Natural killer cell treated with Interleukin-12 subunit alpha and Interleukin-12 subunit beta and Interleukin-15 and Interleukin-18, amount 100 ng/mL, for 72 hours (primary cell): ENCODE data around the gene GSK3B. TPM values are rescaled to one million over a fixed set of nuclear protein-coding genes. Genes with fewer than 3 reads are reported as not detected.
"Not testable (repeated sequence)": the region's sequence is repeated elsewhere in the genome, so short reads cannot be mapped to it uniquely, and the experiment has no call there.

ENCODE experiments used
- ATAC-seq, 2 donors: fragments of 150-1000 bp; cut with Tn5 transposase in 1 of 2; sonication (Bioruptor Pico), chemical (Tn5 transposase) in 1 of 2; 2 replicates each; pipeline ENCODE4 v1.10.0; 2021
- DNase-seq: peaks from one replicate; pipeline ENCODE4 v3.0.0; 2022; ENCODE audit warnings: low spot score
- H3K27ac Mint-ChIP-seq, 2 donors: 1 replicate in 1 of 2; 2 replicates in 1 of 2; pipeline ENCODE4 v1.8.0; 2022; ENCODE audit warnings: mixed read lengths in 2 of 2, mild to moderate bottlenecking in 1 of 2, moderate library complexity in 1 of 2
- H3K27me3 Mint-ChIP-seq, 2 donors: 1 replicate in 1 of 2; 2 replicates in 1 of 2; pipeline ENCODE4 v1.8.0; 2022; ENCODE audit warnings: mixed read lengths in 2 of 2
- H3K36me3 Mint-ChIP-seq: one replicate; pipeline ENCODE4 v1.8.0; 2022; ENCODE audit warnings: mixed read lengths
- H3K4me1 Mint-ChIP-seq, 2 donors: 1 replicate in 1 of 2; 2 replicates in 1 of 2; pipeline ENCODE4 v1.8.0; 2022; ENCODE audit warnings: low read depth in 2 of 2, mixed read lengths in 2 of 2, mild to moderate bottlenecking in 1 of 2
- H3K4me3 Mint-ChIP-seq: one replicate; pipeline ENCODE4 v1.8.0; 2022; ENCODE audit warnings: mixed read lengths
- H3K9me3 Mint-ChIP-seq: 2 replicates; pipeline ENCODE4 v1.8.0; 2022; ENCODE audit warnings: mixed read lengths
- total RNA-seq, 2 donors: library from RNA; stranded (reverse); gene quantifications; one replicate each; pipeline ENCODE4 v1.2.3, GENCODE V29; 2022

GSK3B gene
- total RNA-seq, 2 donors from 2014 or later, result 43.9 to 44.3 TPM

GRCh38 chr3:120031561-120031960, 62.7 kb downstream of the GSK3B start:
- Mint-ChIP-seq H3K4me3 (no peak overlapping the region), H3K27me3 (no peaks in the 10 kb centered on the region), H3K27ac (no peak overlapping the region), H3K9me3 (peaks cover 3% of the 10 kb centered on the region), H3K4me1 (peaks cover 33 to 46% of the 10 kb centered on the region in 2 donors), H3K36me3 (peaks cover 6% of the 10 kb centered on the region)
- ATAC-seq, result no peak
- no peak for DNase-seq

GRCh38 chr3:120029749-120030148, 64.5 kb downstream of the GSK3B start:
- Mint-ChIP-seq H3K27me3 (no peaks in the 10 kb centered on the region), H3K4me3 (no peak overlapping the region), H3K9me3 (peaks cover 3% of the 10 kb centered on the region), H3K27ac (no peak overlapping the region), H3K4me1 (peaks cover 48 to 59% of the 10 kb centered on the region in 2 donors), H3K36me3 (peaks cover 6% of the 10 kb centered on the region)
- ATAC-seq, result no peak
- no peak for DNase-seq

GRCh38 chr3:120028271-120029047, 65.8 kb downstream of the GSK3B start:
- no peak overlapping the region for H3K4me3 Mint-ChIP-seq
- peaks cover under 1% of the 10 kb centered on the region for H3K36me3 Mint-ChIP-seq
- no peaks in the 10 kb centered on the region for H3K9me3 Mint-ChIP-seq
- peaks cover 48 to 58% of the 10 kb centered on the region in 2 donors for H3K4me1 Mint-ChIP-seq
- no peak overlapping the region for H3K27ac Mint-ChIP-seq
- ATAC-seq (peak; percentile 41 to 43), DNase-seq (no peak)
- no peaks in the 10 kb centered on the region for H3K27me3 Mint-ChIP-seq

- no peaks in the 10 kb centered on the region for H3K36me3 Mint-ChIP-seq
- DNase-seq (no peak), ATAC-seq (no peak)
- no peaks in the 10 kb centered on the region for H3K27me3 Mint-ChIP-seq
- H3K4me3 Mint-ChIP-seq, result no peak overlapping the region
- H3K27ac Mint-ChIP-seq, result no peak overlapping the region
- H3K9me3 Mint-ChIP-seq, result no peaks in the 10 kb centered on the region
- H3K4me1 Mint-ChIP-seq, result peaks cover 53 to 62% of the 10 kb centered on the region in 2 donors
These were observed 67.0 kb downstream of the GSK3B start for GRCh38 chr3:120027226-120027625.

GRCh38 chr3:120025520-120025919, 68.7 kb downstream of the GSK3B start:
- Mint-ChIP-seq H3K4me1 (peaks cover 61 to 71% of the 10 kb centered on the region in 2 donors), H3K36me3 (no peaks in the 10 kb centered on the region), H3K27ac (no peak overlapping the region), H3K27me3 (no peaks in the 10 kb centered on the region), H3K4me3 (no peak overlapping the region), H3K9me3 (no peaks in the 10 kb centered on the region)
- ATAC-seq (no peak), DNase-seq (no peak)

- Mint-ChIP-seq H3K4me3 (no peak overlapping the region), H3K36me3 (no peaks in the 10 kb centered on the region), H3K9me3 (no peaks in the 10 kb centered on the region), H3K4me1 (peaks cover 59 to 66% of the 10 kb centered on the region in 2 donors), H3K27ac (no peak overlapping the region), H3K27me3 (no peaks in the 10 kb centered on the region)
- ATAC-seq, result no peak
- DNase-seq, result no peak
These were observed 70.1 kb downstream of the GSK3B start for GRCh38 chr3:120024103-120024502.

GRCh38 chr3:120022729-120023128, 71.5 kb downstream of the GSK3B start:
- Mint-ChIP-seq H3K4me3 (no peak overlapping the region), H3K4me1 (peaks cover 62 to 68% of the 10 kb centered on the region in 2 donors), H3K27me3 (no peaks in the 10 kb centered on the region), H3K36me3 (no peaks in the 10 kb centered on the region), H3K9me3 (no peaks in the 10 kb centered on the region), H3K27ac (no peak overlapping the region)
- DNase-seq, result no peak
- no peak for ATAC-seq

GRCh38 chr3:120021523-120021922, 72.7 kb downstream of the GSK3B start:
- Mint-ChIP-seq H3K36me3 (no peaks in the 10 kb centered on the region), H3K9me3 (no peaks in the 10 kb centered on the region), H3K4me3 (no peak overlapping the region), H3K27me3 (no peaks in the 10 kb centered on the region), H3K27ac (no peak overlapping the region), H3K4me1 (peaks cover 67 to 78% of the 10 kb centered on the region in 2 donors)
- ATAC-seq, result no peak
- DNase-seq, result no peak

- no peak overlapping the region for H3K27ac Mint-ChIP-seq
- ATAC-seq, result no peak
- no peak for DNase-seq
- H3K9me3 Mint-ChIP-seq, result no peaks in the 10 kb centered on the region
- peaks cover 59 to 71% of the 10 kb centered on the region in 2 donors for H3K4me1 Mint-ChIP-seq
- no peaks in the 10 kb centered on the region for H3K36me3 Mint-ChIP-seq
- no peak overlapping the region for H3K4me3 Mint-ChIP-seq
- no peaks in the 10 kb centered on the region for H3K27me3 Mint-ChIP-seq
These were observed 75.9 kb downstream of the GSK3B start for GRCh38 chr3:120018299-120018698.

GRCh38 chr3:120017692-120018091, 76.6 kb downstream of the GSK3B start:
- Mint-ChIP-seq H3K4me1 (peaks cover 57 to 67% of the 10 kb centered on the region in 2 donors), H3K36me3 (no peaks in the 10 kb centered on the region), H3K27me3 (no peaks in the 10 kb centered on the region), H3K27ac (no peak overlapping the region), H3K9me3 (no peaks in the 10 kb centered on the region), H3K4me3 (no peak overlapping the region)
- no peak for DNase-seq
- ATAC-seq, result no peak

GRCh38 chr3:120013481-120013880, 80.8 kb downstream of the GSK3B start:
- H3K9me3 Mint-ChIP-seq, result no peaks in the 10 kb centered on the region
- no peak overlapping the region for H3K27ac Mint-ChIP-seq
- ATAC-seq (no peak), DNase-seq (no peak)
- no peaks in the 10 kb centered on the region for H3K27me3 Mint-ChIP-seq
- no peaks in the 10 kb centered on the region for H3K36me3 Mint-ChIP-seq
- H3K4me1 Mint-ChIP-seq, result peaks cover 51 to 56% of the 10 kb centered on the region in 2 donors
- no peak overlapping the region for H3K4me3 Mint-ChIP-seq

- not testable (repeated sequence) for H3K4me3 Mint-ChIP-seq, DNase-seq, H3K27ac Mint-ChIP-seq, ATAC-seq, H3K27me3 Mint-ChIP-seq, H3K9me3 Mint-ChIP-seq, H3K36me3 Mint-ChIP-seq
- H3K4me1 Mint-ChIP-seq, result peaks cover 56 to 59% of the 10 kb centered on the region in 2 donors
These were observed 88.5 kb downstream of the GSK3B start for GRCh38 chr3:120005741-120006140.

GRCh38 chr3:120004008-120004498, 90.2 kb downstream of the GSK3B start:
- H3K27me3 Mint-ChIP-seq, DNase-seq, ATAC-seq, H3K4me3 Mint-ChIP-seq, H3K9me3 Mint-ChIP-seq, H3K27ac Mint-ChIP-seq: not testable (repeated sequence)
- Mint-ChIP-seq H3K36me3 (peaks cover 23% of the 10 kb centered on the region), H3K4me1 (peaks cover 58 to 59% of the 10 kb centered on the region in 2 donors)

GRCh38 chr3:119998166-119998565, 96.1 kb downstream of the GSK3B start:
- no peak for ATAC-seq
- no peak overlapping the region for H3K27ac Mint-ChIP-seq
- H3K36me3 Mint-ChIP-seq, result peaks cover 25% of the 10 kb centered on the region
- DNase-seq, result no peak
- H3K4me1 Mint-ChIP-seq, result peaks cover 23 to 30% of the 10 kb centered on the region in 2 donors
- H3K9me3 Mint-ChIP-seq, result no peaks in the 10 kb centered on the region
- H3K27me3 Mint-ChIP-seq, result no peaks in the 10 kb centered on the region
- H3K4me3 Mint-ChIP-seq, result no peak overlapping the region
